C4-2B (cell line): ENCODE measurements around the gene RMND1.
"Not testable (repeated sequence)": the region's sequence is repeated elsewhere in the genome, so short reads cannot be mapped to it uniquely, and the experiment has no call there.

Experiments
- H3K27ac ChIP-seq: fragments of 450-650 bp; 2 replicates; pipeline ENCODE4 v1.5.1; 2017
- CTCF ChIP-seq: fragments of 450-650 bp; conservative IDR thresholded peaks from 2 replicates; pipeline ENCODE4 v1.5.1; 2017; ENCODE audit warnings: mild to moderate bottlenecking
- ZFX ChIP-seq: fragments of 450-650 bp; IDR thresholded peaks from 2 replicates; pipeline ENCODE4 v1.6.1; 2017

Gene RMND1

GRCh38 chr6:151481786-151482185 lies 29.9 kb upstream of the RMND1 start:
- no peak overlapping the region for H3K27ac ChIP-seq
- TF ChIP-seq CTCF, result no peak
- no peak for TF ChIP-seq ZFX

- no peak overlapping the region for H3K27ac ChIP-seq
Observed at GRCh38 chr6:151478670-151479069, 26.7 kb upstream of the RMND1 start.

GRCh38 chr6:151477726-151478125 lies 25.8 kb upstream of the RMND1 start:
- no peak for TF ChIP-seq ZFX
- TF ChIP-seq CTCF, result no peak
- H3K27ac ChIP-seq, result no peak overlapping the region

More at GRCh38 chr6:151478670-151479069, 26.7 kb upstream of the RMND1 start:
- TF ChIP-seq CTCF, result no peak
- TF ChIP-seq ZFX, result no peak

GRCh38 chr6:151475653-151476523 lies 24.0 kb upstream of the RMND1 start:
- TF ChIP-seq CTCF (peak; percentile 84), ZFX (no peak)
- no peak overlapping the region for H3K27ac ChIP-seq

- TF ChIP-seq CTCF (no peak), ZFX (no peak)
- no peak overlapping the region for H3K27ac ChIP-seq
Observed at GRCh38 chr6:151464702-151465101, 12.8 kb upstream of the RMND1 start.

GRCh38 chr6:151461673-151462072 lies 9.7 kb upstream of the RMND1 start:
- H3K27ac ChIP-seq, result no peak overlapping the region
- TF ChIP-seq CTCF, result no peak
- no peak for TF ChIP-seq ZFX

GRCh38 chr6:151455751-151456398 lies 3.9 kb upstream of the RMND1 start:
- not testable (repeated sequence) for H3K27ac ChIP-seq
